ENCODE measurements around the gene VPS37D. TPM values are rescaled to one million over a fixed set of nuclear protein-coding genes. Genes with fewer than 3 reads are reported as not detected.
A peak's percentile ranks its signal among the peaks of the same experiment; 100 is the strongest.

The VPS37D gene
- polyA plus RNA-seq, 1 donor: 4.5 TPM

DNA sequence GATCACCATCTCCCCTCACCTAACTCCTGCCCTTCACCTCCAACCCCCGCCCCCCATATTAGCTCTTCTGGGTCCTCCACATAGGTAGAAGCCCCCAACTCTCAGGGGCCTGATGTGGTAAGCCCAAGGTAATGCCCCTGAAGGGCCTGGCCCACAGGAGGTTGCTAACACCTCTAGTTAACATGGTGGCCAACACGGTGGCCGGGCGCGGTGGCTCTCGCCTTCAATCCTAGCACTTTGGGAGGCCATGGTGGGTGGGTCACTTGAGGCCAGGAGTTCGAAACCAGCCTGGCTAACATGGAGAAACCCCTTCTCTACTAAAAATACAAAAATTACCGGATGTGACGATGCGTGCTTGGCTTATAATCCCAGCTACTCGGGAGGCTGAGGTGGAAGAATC lies 42.4 kb upstream of the VPS37D start:
- WGBS (ENCODE audit: insufficient coverage, low lambda C conversion rate): 100% methylated on average over 3 of the region's 11 CpGs
- H3K27me3 ChIP-seq (ENCODE audit: control insufficient read depth, insufficient read depth, low read length): peaks cover 29% of the 10 kb centered on the region
- no peaks in the 10 kb centered on the region for H3K36me3 ChIP-seq (ENCODE audit: control insufficient read depth, insufficient read depth, low read length)
- peaks cover 4% of the 10 kb centered on the region for H3K9me3 ChIP-seq (ENCODE audit: control insufficient read depth, low read depth, low read length)
- H3K27ac ChIP-seq (ENCODE audit: low read length): no peak overlapping the region
- no peak for DNase-seq
- no peak overlapping the region for H3K4me3 ChIP-seq (ENCODE audit: low read length)
- peaks cover 12% of the 10 kb centered on the region for H3K4me1 ChIP-seq (ENCODE audit: control insufficient read depth, insufficient read depth, low read length)

DNA sequence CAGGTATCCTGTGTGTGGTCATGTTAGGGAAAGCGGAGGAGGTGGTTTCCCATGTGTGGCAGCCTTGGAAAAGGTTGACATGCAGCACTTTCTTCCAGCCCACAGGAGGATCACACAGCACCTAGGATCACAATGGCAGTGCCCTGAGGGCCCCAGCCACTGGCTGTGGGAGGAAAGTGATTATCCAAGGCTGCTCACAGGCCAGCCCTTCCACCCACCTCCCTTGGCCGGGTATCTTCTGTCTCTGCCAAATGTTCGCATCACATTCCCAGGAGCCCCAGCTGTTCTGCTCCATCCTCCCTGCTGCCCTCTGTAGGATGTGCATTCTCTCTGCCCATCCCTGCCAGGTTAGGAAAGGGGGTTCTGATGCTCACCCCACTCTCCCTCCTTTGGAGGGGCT lies 40.8 kb upstream of the VPS37D start:
- H3K27ac ChIP-seq (ENCODE audit: low read length): no peak overlapping the region
- peaks cover 12% of the 10 kb centered on the region for H3K4me1 ChIP-seq (ENCODE audit: control insufficient read depth, insufficient read depth, low read length)
- no peak for DNase-seq
- peaks cover 4% of the 10 kb centered on the region for H3K9me3 ChIP-seq (ENCODE audit: control insufficient read depth, low read depth, low read length)
- H3K36me3 ChIP-seq (ENCODE audit: control insufficient read depth, insufficient read depth, low read length): no peaks in the 10 kb centered on the region
- WGBS (ENCODE audit: insufficient coverage, low lambda C conversion rate): no CpG with 5 or more reads among the region's 3 CpGs
- peaks cover 29% of the 10 kb centered on the region for H3K27me3 ChIP-seq (ENCODE audit: control insufficient read depth, insufficient read depth, low read length)
- no peak overlapping the region for H3K4me3 ChIP-seq (ENCODE audit: low read length)

DNA sequence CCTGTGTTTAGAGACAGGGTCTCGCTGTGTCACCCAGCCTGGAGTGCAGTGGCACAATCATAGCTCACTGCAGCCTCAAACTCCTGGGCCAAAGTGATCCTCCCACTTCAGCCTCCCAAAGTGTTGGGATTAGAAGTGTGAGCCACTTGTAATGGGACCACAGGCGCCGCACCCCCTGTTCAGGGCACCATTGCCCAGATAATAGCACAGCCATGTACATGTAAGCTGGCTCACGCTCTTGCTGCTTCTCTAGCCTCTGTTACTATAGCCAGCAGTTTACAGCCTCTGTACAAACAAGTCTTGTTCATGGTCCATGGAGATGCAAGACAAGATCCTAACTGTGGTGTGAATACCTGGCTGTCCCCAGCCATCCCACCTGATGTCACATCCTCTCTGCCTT lies 39.1 kb upstream of the VPS37D start:
- H3K36me3 ChIP-seq (ENCODE audit: control insufficient read depth, insufficient read depth, low read length): no peaks in the 10 kb centered on the region
- H3K4me3 ChIP-seq (ENCODE audit: low read length): no peak overlapping the region
- no peak overlapping the region for H3K27ac ChIP-seq (ENCODE audit: low read length)
- WGBS (ENCODE audit: insufficient coverage, low lambda C conversion rate): no CpG with 5 or more reads among the region's 4 CpGs
- peaks cover 4% of the 10 kb centered on the region for H3K4me1 ChIP-seq (ENCODE audit: control insufficient read depth, insufficient read depth, low read length)
- peaks cover 20% of the 10 kb centered on the region for H3K27me3 ChIP-seq (ENCODE audit: control insufficient read depth, insufficient read depth, low read length)
- DNase-seq: no peak
- no peaks in the 10 kb centered on the region for H3K9me3 ChIP-seq (ENCODE audit: control insufficient read depth, low read depth, low read length)

DNA sequence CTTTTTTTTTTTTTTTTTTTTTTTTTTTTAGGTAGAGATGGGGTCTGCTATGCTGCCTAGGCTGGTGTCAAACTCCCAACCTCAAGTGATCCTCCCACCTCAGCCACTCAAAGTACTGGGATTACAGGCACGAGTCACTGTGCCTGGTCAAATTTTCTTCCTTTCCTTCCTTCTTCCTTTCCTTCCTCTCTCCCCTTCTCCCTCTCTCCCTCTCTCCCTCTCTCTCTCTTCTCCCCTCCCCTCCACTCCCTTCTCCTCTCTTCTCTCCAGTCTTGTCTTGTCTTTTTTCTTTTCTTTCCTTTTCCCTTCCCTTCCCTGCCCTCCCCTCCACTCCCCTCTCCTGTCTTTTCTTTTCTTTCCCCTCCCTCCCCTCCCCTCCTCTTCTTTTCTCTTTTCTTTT lies 36.1 kb upstream of the VPS37D start:
- Histone ChIP-seq H3K4me1 (ENCODE audit: control insufficient read depth, insufficient read depth, low read length) (no peaks in the 10 kb centered on the region), H3K27me3 (ENCODE audit: control insufficient read depth, insufficient read depth, low read length) (peaks cover 2% of the 10 kb centered on the region), H3K36me3 (ENCODE audit: control insufficient read depth, insufficient read depth, low read length) (no peaks in the 10 kb centered on the region), H3K4me3 (ENCODE audit: low read length) (no peak overlapping the region), H3K9me3 (ENCODE audit: control insufficient read depth, low read depth, low read length) (no peaks in the 10 kb centered on the region), H3K27ac (ENCODE audit: low read length) (no peak overlapping the region)
- no peak for DNase-seq
- WGBS (ENCODE audit: insufficient coverage, low lambda C conversion rate): no CpG with 5 or more reads among the region's 1 CpG

DNA sequence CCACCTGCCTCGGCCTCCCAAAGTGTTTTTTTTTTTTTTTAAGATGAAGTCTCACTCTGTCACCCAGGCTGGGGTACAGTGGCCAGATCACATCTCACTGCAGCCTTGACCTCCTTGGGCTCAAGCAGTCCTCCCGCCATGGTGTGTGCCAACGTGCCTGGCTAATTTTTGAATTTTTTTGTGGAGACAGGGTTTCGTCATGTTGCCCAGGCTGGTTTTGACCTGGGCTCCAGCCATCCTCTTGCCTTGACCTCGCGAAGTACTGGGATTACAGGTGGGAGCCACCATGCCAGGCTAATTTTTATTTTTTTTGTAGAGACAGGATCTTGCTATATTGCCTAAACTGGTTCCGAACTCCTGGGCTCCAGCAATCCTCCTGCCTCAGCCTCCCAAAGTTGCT lies 34.3 kb upstream of the VPS37D start:
- no peaks in the 10 kb centered on the region for H3K9me3 ChIP-seq (ENCODE audit: control insufficient read depth, low read depth, low read length)
- H3K27me3 ChIP-seq (ENCODE audit: control insufficient read depth, insufficient read depth, low read length): no peaks in the 10 kb centered on the region
- 100% methylated on average over 1 of the region's 7 CpGs for WGBS (ENCODE audit: insufficient coverage, low lambda C conversion rate)
- no peak overlapping the region for H3K4me3 ChIP-seq (ENCODE audit: low read length)
- no peak for DNase-seq
- no peaks in the 10 kb centered on the region for H3K4me1 ChIP-seq (ENCODE audit: control insufficient read depth, insufficient read depth, low read length)
- no peak overlapping the region for H3K27ac ChIP-seq (ENCODE audit: low read length)
- H3K36me3 ChIP-seq (ENCODE audit: control insufficient read depth, insufficient read depth, low read length): no peaks in the 10 kb centered on the region

DNA sequence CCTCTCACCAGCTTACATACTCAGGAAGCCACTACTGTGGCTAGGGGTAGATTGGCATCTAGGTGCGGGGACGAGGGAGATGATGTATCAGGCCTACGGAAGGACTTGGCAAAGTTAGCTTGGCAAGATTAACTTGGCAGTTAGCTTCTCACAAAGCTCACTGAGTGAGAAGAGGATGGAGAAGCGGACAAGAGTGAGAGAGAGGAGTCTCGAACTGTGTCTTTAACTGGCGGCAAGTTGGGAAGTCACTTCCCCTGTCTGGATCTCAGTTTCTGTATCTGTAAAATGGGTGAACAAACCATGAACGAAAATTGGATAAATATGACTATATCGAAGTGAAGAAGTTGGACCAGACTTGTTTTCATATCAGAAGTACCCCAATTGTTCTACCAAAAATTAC lies 33.8 kb upstream of the VPS37D start:
- Histone ChIP-seq H3K9me3 (ENCODE audit: control insufficient read depth, low read depth, low read length) (no peaks in the 10 kb centered on the region), H3K4me3 (ENCODE audit: low read length) (no peak overlapping the region), H3K27ac (ENCODE audit: low read length) (no peak overlapping the region), H3K4me1 (ENCODE audit: control insufficient read depth, insufficient read depth, low read length) (no peaks in the 10 kb centered on the region), H3K36me3 (ENCODE audit: control insufficient read depth, insufficient read depth, low read length) (no peaks in the 10 kb centered on the region), H3K27me3 (ENCODE audit: control insufficient read depth, insufficient read depth, low read length) (no peaks in the 10 kb centered on the region)
- DNase-seq: no peak
- no CpG with 5 or more reads among the region's 8 CpGs for WGBS (ENCODE audit: insufficient coverage, low lambda C conversion rate)

DNA sequence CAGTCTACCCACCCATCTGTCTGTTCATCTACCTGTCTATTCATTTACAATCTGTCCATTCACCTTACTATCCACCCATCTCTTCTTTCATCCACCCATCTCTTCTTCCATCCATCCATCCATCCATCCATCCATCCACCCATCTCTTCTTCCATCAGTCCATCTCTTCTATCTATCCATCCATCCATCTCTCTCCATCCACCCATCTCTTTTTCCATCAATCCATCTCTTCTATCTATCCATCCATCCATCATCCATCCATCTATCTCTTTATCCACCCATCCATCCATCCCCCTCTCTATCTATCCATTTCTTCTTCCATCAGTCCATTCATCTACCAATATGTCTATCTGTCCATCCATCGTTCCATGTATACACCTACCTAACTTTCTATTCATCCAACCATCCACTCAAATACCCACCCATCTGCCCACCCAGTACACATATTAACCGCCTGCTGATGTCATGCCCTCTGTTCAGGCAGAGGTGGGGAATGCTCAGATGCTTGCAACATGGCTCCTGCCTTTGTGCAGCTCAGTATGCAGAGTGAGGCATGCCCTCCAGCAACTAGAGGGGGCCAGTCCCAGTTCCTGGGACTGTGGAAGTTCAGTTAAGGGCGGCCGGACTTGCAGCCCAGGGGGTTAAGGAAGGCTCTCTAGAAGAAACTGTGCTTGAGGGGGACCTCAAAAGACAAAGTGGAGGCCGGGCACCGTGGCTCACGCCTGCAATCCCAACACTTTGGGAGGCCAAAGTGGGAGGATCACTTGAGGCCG lies 32.0 kb upstream of the VPS37D start:
- H3K27ac ChIP-seq (ENCODE audit: low read length): no peak overlapping the region
- no peak for DNase-seq
- WGBS (ENCODE audit: insufficient coverage, low lambda C conversion rate): 100% methylated on average over 1 of the region's 8 CpGs
- no peaks in the 10 kb centered on the region for H3K9me3 ChIP-seq (ENCODE audit: control insufficient read depth, low read depth, low read length)
- no peak overlapping the region for H3K4me3 ChIP-seq (ENCODE audit: low read length)
- H3K36me3 ChIP-seq (ENCODE audit: control insufficient read depth, insufficient read depth, low read length): no peaks in the 10 kb centered on the region
- H3K27me3 ChIP-seq (ENCODE audit: control insufficient read depth, insufficient read depth, low read length): no peaks in the 10 kb centered on the region
- H3K4me1 ChIP-seq (ENCODE audit: control insufficient read depth, insufficient read depth, low read length): no peaks in the 10 kb centered on the region

DNA sequence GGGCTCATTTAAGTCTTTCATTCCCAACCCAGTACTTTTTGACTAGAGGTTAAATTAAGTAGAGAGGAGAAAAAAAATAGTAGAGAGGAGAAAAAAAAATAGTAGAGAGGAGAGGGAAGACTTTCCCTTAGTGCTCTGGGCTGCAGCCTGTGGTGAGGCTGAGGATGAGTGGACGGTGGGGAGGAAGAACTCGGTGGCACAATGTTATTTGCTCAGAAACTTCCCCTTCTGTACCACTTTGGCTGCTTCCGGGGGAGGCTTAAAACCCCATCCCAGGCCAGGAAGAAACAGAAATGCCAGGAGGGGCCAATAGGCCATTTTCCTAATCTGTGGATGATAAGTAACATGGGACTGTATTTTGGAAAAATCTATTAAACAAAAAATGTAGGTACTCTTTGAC lies 28.7 kb upstream of the VPS37D start:
- peaks cover 3% of the 10 kb centered on the region for H3K36me3 ChIP-seq (ENCODE audit: control insufficient read depth, insufficient read depth, low read length)
- no CpG with 5 or more reads among the region's 3 CpGs for WGBS (ENCODE audit: insufficient coverage, low lambda C conversion rate)
- H3K4me3 ChIP-seq (ENCODE audit: low read length): no peak overlapping the region
- H3K9me3 ChIP-seq (ENCODE audit: control insufficient read depth, low read depth, low read length): peaks cover 9% of the 10 kb centered on the region
- no peaks in the 10 kb centered on the region for H3K4me1 ChIP-seq (ENCODE audit: control insufficient read depth, insufficient read depth, low read length)
- DNase-seq: no peak
- H3K27ac ChIP-seq (ENCODE audit: low read length): no peak overlapping the region
- H3K27me3 ChIP-seq (ENCODE audit: control insufficient read depth, insufficient read depth, low read length): no peaks in the 10 kb centered on the region

DNA sequence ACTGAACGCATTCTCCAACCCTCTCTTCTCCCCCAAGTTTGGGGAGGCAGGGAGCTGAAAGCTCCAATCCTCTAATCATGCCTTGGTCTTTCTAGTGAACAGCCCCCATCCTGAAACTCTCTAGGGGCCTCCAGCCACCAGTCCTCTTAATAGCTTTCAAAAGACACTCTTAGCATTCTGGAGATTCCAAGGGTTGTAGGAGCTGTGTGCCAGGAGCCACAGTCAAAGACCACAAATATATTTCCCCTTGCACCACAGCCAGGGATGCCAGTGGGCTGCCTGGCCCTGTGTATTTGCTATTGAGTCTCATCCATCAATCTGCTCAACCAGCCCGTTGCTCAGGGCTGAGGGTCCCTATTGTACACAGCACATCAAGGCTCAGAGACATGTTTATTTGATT lies 24.8 kb upstream of the VPS37D start:
- WGBS (ENCODE audit: insufficient coverage, low lambda C conversion rate): no CpG with 5 or more reads among the region's 2 CpGs
- H3K4me3 ChIP-seq (ENCODE audit: low read length): no peak overlapping the region
- peaks cover 9% of the 10 kb centered on the region for H3K27me3 ChIP-seq (ENCODE audit: control insufficient read depth, insufficient read depth, low read length)

DNA sequence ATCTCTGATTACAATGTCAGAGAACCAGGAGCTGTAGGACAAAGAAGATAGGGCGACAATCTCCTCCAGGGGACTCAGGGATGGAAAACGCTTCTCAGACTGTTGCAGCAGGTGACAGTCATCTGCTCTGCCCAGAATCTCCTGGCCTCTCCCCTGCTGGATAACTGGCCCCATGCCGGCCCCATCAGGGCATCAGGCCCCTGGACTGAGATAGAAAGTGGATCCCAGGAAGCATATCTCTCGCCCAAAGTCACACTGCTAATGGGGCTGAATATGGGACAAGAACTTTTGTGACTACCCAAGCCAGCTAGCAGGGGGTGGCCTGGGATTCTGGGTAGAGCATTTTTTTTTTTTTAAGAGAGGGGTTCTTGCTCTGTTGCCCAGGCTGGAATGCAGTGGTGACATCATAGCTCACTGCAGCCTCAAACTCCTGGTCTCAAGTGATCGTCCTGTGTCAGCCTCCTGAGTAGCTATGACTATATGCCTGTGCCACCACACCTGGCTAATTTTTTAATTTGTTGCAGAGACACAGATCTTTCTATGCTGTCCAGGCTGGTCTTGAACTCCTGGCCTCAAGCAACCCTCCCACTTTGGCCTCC lies 22.8 kb upstream of the VPS37D start:
- H3K36me3 ChIP-seq (ENCODE audit: control insufficient read depth, insufficient read depth, low read length): peaks cover 3% of the 10 kb centered on the region
- no CpG with 5 or more reads among the region's 5 CpGs for WGBS (ENCODE audit: insufficient coverage, low lambda C conversion rate)
- H3K4me1 ChIP-seq (ENCODE audit: control insufficient read depth, insufficient read depth, low read length): peaks cover 33% of the 10 kb centered on the region
- peaks cover 14% of the 10 kb centered on the region for H3K27me3 ChIP-seq (ENCODE audit: control insufficient read depth, insufficient read depth, low read length)
- peak; percentile 51 to 76 for DNase-seq
- no peak overlapping the region for H3K4me3 ChIP-seq (ENCODE audit: low read length)
- H3K27ac ChIP-seq (ENCODE audit: low read length): peak overlapping the region; percentile 27
- peaks cover 9% of the 10 kb centered on the region for H3K9me3 ChIP-seq (ENCODE audit: control insufficient read depth, low read depth, low read length)

More for the DNA sequence above, 24.8 kb upstream of the VPS37D start:
- Histone ChIP-seq H3K9me3 (ENCODE audit: control insufficient read depth, low read depth, low read length) (peaks cover 9% of the 10 kb centered on the region), H3K27ac (ENCODE audit: low read length) (no peak overlapping the region), H3K4me1 (ENCODE audit: control insufficient read depth, insufficient read depth, low read length) (peaks cover 18% of the 10 kb centered on the region), H3K36me3 (ENCODE audit: control insufficient read depth, insufficient read depth, low read length) (peaks cover 3% of the 10 kb centered on the region)
- DNase-seq: no peak

Measured in large intestine (tissue), 3 donors.